ENCODE results near the gene ABCB10.

The ABCB10 gene

GRCh38 chr1:229557200-229557850 lies 1.2 kb downstream of the ABCB10 start:
- no peak overlapping the region for H2AFZ ChIP-seq (ENCODE audit: low read depth)
- peak overlapping the region; percentile 97 for H3K4me2 ChIP-seq
- H3K9ac ChIP-seq, result peak overlapping the region; percentile 66
- H3K4me1 ChIP-seq (ENCODE audit: low read depth, poor library complexity, severe bottlenecking), result peaks cover 43% of the 10 kb centered on the region
- no peaks in the 10 kb centered on the region for H3K27me3 ChIP-seq (ENCODE audit: insufficient read depth, low read depth)
- peak overlapping the region; percentile 83 for H3K27ac ChIP-seq
- no peaks in the 10 kb centered on the region for H4K20me1 ChIP-seq (ENCODE audit: insufficient read depth)
- TF ChIP-seq CTCF (conservative IDR thresholded peaks at IDR 0.05; ENCODE audit: low read depth, low read length), result no peak
- H3K79me2 ChIP-seq (ENCODE audit: insufficient read depth, low read depth), result peaks cover 57% of the 10 kb centered on the region
- H3K36me3 ChIP-seq (ENCODE audit: insufficient read depth), result no peaks in the 10 kb centered on the region
- H3K4me3 ChIP-seq (IDR thresholded peaks at IDR 0.05; ENCODE audit: insufficient read depth, low read depth, low read length), result no peak overlapping the region

GRCh38 chr1:229554886-229555621 lies 3.5 kb downstream of the ABCB10 start:
- Histone ChIP-seq H3K9ac (peak overlapping the region; percentile 66), H3K36me3 (ENCODE audit: insufficient read depth) (no peaks in the 10 kb centered on the region), H3K4me1 (ENCODE audit: low read depth, poor library complexity, severe bottlenecking) (peaks cover 66% of the 10 kb centered on the region), H4K20me1 (ENCODE audit: insufficient read depth) (no peaks in the 10 kb centered on the region), H3K27me3 (ENCODE audit: insufficient read depth, low read depth) (no peaks in the 10 kb centered on the region), H3K4me2 (peak overlapping the region; percentile 97), H3K27ac (peak overlapping the region; percentile 83), H3K4me3 (IDR thresholded peaks at IDR 0.05; ENCODE audit: insufficient read depth, low read depth, low read length) (peak overlapping the region; percentile 90), H3K79me2 (ENCODE audit: insufficient read depth, low read depth) (peaks cover 79% of the 10 kb centered on the region), H2AFZ (ENCODE audit: low read depth) (peak overlapping the region; percentile 3; the same call in 1 of the 2 replicates)
- no peak for TF ChIP-seq CTCF (conservative IDR thresholded peaks at IDR 0.05; ENCODE audit: low read depth, low read length)

- no peaks in the 10 kb centered on the region; the same call in 1 of the 2 replicates for H3K36me3 ChIP-seq (ENCODE audit: insufficient read depth)
- H4K20me1 ChIP-seq (ENCODE audit: insufficient read depth), result no peaks in the 10 kb centered on the region
- peaks cover 93% of the 10 kb centered on the region for H3K79me2 ChIP-seq (ENCODE audit: insufficient read depth, low read depth)
- peak overlapping the region; percentile 97 for H3K4me2 ChIP-seq
- H3K4me3 ChIP-seq (IDR thresholded peaks at IDR 0.05; ENCODE audit: insufficient read depth, low read depth, low read length), result no peak overlapping the region
- H3K9ac ChIP-seq, result peak overlapping the region; percentile 66; the same call in 1 of the 2 replicates
- no peaks in the 10 kb centered on the region for H3K27me3 ChIP-seq (ENCODE audit: insufficient read depth, low read depth)
- H3K4me1 ChIP-seq (ENCODE audit: low read depth, poor library complexity, severe bottlenecking), result peaks cover 73% of the 10 kb centered on the region
- H2AFZ ChIP-seq (ENCODE audit: low read depth), result no peak overlapping the region
- peak overlapping the region; percentile 83 for H3K27ac ChIP-seq
- no peak for TF ChIP-seq CTCF (conservative IDR thresholded peaks at IDR 0.05; ENCODE audit: low read depth, low read length)
Measured at GRCh38 chr1:229553621-229554130, 4.8 kb downstream of the ABCB10 start.

GRCh38 chr1:229552732-229553131 lies 5.8 kb downstream of the ABCB10 start:
- H3K36me3 ChIP-seq (ENCODE audit: insufficient read depth), result peaks cover 4% of the 10 kb centered on the region; the same call in 1 of the 2 replicates
- TF ChIP-seq CTCF (conservative IDR thresholded peaks at IDR 0.05; ENCODE audit: low read depth, low read length), result no peak
- no peak overlapping the region; the same call in 1 of the 2 replicates for H3K27ac ChIP-seq
- H3K4me1 ChIP-seq (ENCODE audit: low read depth, poor library complexity, severe bottlenecking), result peaks cover 73% of the 10 kb centered on the region
- H2AFZ ChIP-seq (ENCODE audit: low read depth), result no peak overlapping the region
- H3K4me3 ChIP-seq (IDR thresholded peaks at IDR 0.05; ENCODE audit: insufficient read depth, low read depth, low read length), result no peak overlapping the region
- H3K9ac ChIP-seq, result no peak overlapping the region
- H3K4me2 ChIP-seq, result peak overlapping the region; percentile 97; the same call in 1 of the 2 replicates
- no peaks in the 10 kb centered on the region for H3K27me3 ChIP-seq (ENCODE audit: insufficient read depth, low read depth)
- H3K79me2 ChIP-seq (ENCODE audit: insufficient read depth, low read depth), result peaks cover 100% of the 10 kb centered on the region
- H4K20me1 ChIP-seq (ENCODE audit: insufficient read depth), result no peaks in the 10 kb centered on the region
